CD14-positive monocyte (primary cell): ENCODE data around the gene KLHDC8A. TPM values are rescaled to one million over a fixed set of nuclear protein-coding genes. Genes with fewer than 3 reads are reported as not detected.

ENCODE experiments used
- DNase-seq, 3 donors: peaks; one replicate each; pipeline ENCODE4 v3.0.0-alpha.2; 2011 to 2022
- H2AFZ ChIP-seq: 2 replicates; pipeline ENCODE4 v1.6.0; 2012; ENCODE audit warnings: mild to moderate bottlenecking, low read depth, low read length, inconsistent platforms; ENCODE audit not compliant: insufficient read depth, poor library complexity, severe bottlenecking
- H3K27ac ChIP-seq, 2 donors: 1 replicate in 1 of 2; 2 replicates in 1 of 2; pipeline ENCODE4 v1.5.1; 2012 to 2013; ENCODE audit warnings: low read length in 2 of 2, control low read depth in 1 of 2, inconsistent platforms in 1 of 2, low read depth in 1 of 2, mild to moderate bottlenecking in 1 of 2
- H3K27me3 ChIP-seq, 2 donors: one replicate each; pipeline versions ENCODE4 v1.6.0 to v1.6.1; 2011 to 2013; ENCODE audit warnings: low read length in 2 of 2; ENCODE audit not compliant: control insufficient read depth in 2 of 2, insufficient read depth in 2 of 2
- H3K36me3 ChIP-seq, 2 donors: replicated peaks in 1 of 2; 1 replicate in 1 of 2; 2 replicates in 1 of 2; pipeline versions ENCODE4 v1.5.1 to v1.6.1; 2012 to 2013; ENCODE audit warnings: low read length in 2 of 2, control low read depth in 1 of 2, inconsistent platforms in 1 of 2, mild to moderate bottlenecking in 1 of 2; ENCODE audit not compliant: insufficient read depth in 2 of 2, control insufficient read depth in 1 of 2
- H3K4me1 ChIP-seq, 2 donors: 1 replicate in 1 of 2; 2 replicates in 1 of 2; pipeline versions ENCODE4 v1.5.1 to v1.6.1; 2012 to 2013; ENCODE audit warnings: low read length in 2 of 2, control low read depth in 1 of 2, inconsistent platforms in 1 of 2, mild to moderate bottlenecking in 1 of 2, moderate library complexity in 1 of 2; ENCODE audit not compliant: insufficient read depth in 2 of 2, control insufficient read depth in 1 of 2
- H3K4me2 ChIP-seq: replicated peaks from 2 replicates; pipeline ENCODE3; 2012; ENCODE audit warnings: low read length, moderate library complexity, mild to moderate bottlenecking; ENCODE audit not compliant: poor library complexity, severe bottlenecking; ENCODE audit errors: extremely low read depth
- H3K4me3 ChIP-seq, 3 experiments: fragments of 200-600 bp in 1 of 3; sonication (generic) in 1 of 3; replicated peaks in 1 of 3; 1 replicate in 2 of 3; 2 replicates in 1 of 3; pipeline ENCODE4 v1.5.1; 2011 to 2013; ENCODE audit warnings: low read length in 3 of 3, mild to moderate bottlenecking in 3 of 3, control low read depth in 2 of 3, low read depth in 2 of 3, inconsistent platforms in 1 of 3, moderate library complexity in 1 of 3
- H3K79me2 ChIP-seq: 2 replicates; pipeline ENCODE4 v1.6.0; 2012; ENCODE audit warnings: mild to moderate bottlenecking, control low read depth, inconsistent platforms, low read length, moderate library complexity; ENCODE audit not compliant: insufficient read depth
- H3K9ac ChIP-seq: 2 replicates; pipeline ENCODE4 v1.6.0; 2017; ENCODE audit warnings: low read length, mild to moderate bottlenecking; ENCODE audit not compliant: insufficient read depth, poor library complexity, severe bottlenecking
- H3K9me3 ChIP-seq, 2 donors: replicated peaks in 1 of 2; 1 replicate in 1 of 2; 2 replicates in 1 of 2; pipeline versions ENCODE4 v1.5.1 to v1.6.1; 2012 to 2013; ENCODE audit warnings: low read length in 2 of 2, control low read depth in 1 of 2; ENCODE audit not compliant: control insufficient read depth in 1 of 2, insufficient read depth in 1 of 2
- H4K20me1 ChIP-seq: 2 replicates; pipeline ENCODE4 v1.6.0; 2012; ENCODE audit warnings: mild to moderate bottlenecking, low read length, control low read depth, moderate library complexity; ENCODE audit not compliant: insufficient read depth
- H3K27ac Mint-ChIP-seq, 7 donors: one replicate each; pipeline ENCODE4 v1.8.0; 2020; ENCODE audit warnings: mild to moderate bottlenecking in 7 of 7, mixed read lengths in 7 of 7, moderate library complexity in 6 of 7, inconsistent platforms in 2 of 7
- H3K27me3 Mint-ChIP-seq, 3 donors: one replicate each; pipeline ENCODE4 v1.8.0; 2021 to 2022; ENCODE audit warnings: low read depth in 3 of 3, mild to moderate bottlenecking in 3 of 3, mixed read lengths in 3 of 3, moderate library complexity in 3 of 3, inconsistent platforms in 1 of 3
- H3K36me3 Mint-ChIP-seq, 2 donors: one replicate each; pipeline ENCODE4 v1.8.0; 2020; ENCODE audit warnings: mixed read lengths in 2 of 2, inconsistent platforms in 1 of 2, mild to moderate bottlenecking in 1 of 2
- H3K4me1 Mint-ChIP-seq: one replicate; pipeline ENCODE4 v1.8.0; 2020; ENCODE audit warnings: mild to moderate bottlenecking, mixed read lengths
- H3K4me3 Mint-ChIP-seq, 2 donors: one replicate each; pipeline ENCODE4 v1.8.0; 2020; ENCODE audit warnings: mild to moderate bottlenecking in 2 of 2, mixed read lengths in 2 of 2, moderate library complexity in 1 of 2
- H3K9me3 Mint-ChIP-seq, 7 donors: one replicate each; pipeline ENCODE4 v1.8.0; 2020 to 2022; ENCODE audit warnings: mixed read lengths in 7 of 7, mild to moderate bottlenecking in 6 of 7, moderate library complexity in 6 of 7, inconsistent platforms in 2 of 7
- CTCF ChIP-seq: fragments of 200-600 bp; IDR thresholded peaks from one replicate; pipeline ENCODE4 v1.8.0; 2022; ENCODE audit warnings: antibody characterized with exemption, mild to moderate bottlenecking
- whole genome bisulfite sequencing: methylation state at CpG from one replicate; pipeline ENCODE4 v1.1.5; 2013; ENCODE audit warnings: missing lambda C conversion rate; ENCODE audit not compliant: insufficient coverage; 5-methylcytosine and 5-hydroxymethylcytosine counted together
- intact Hi-C, 2 donors: fragments of 100-400 bp; cut with micrococcal nuclease; formaldehyde crosslinking; loops; one replicate each; pipeline versions ENCODE4 v1.15.0 to v1.15.1; 2023
- polyA plus RNA-seq, 3 donors: library from polyadenylated mRNA; depleted of rRNA in 1 of 3; unstranded in 2 of 3; stranded (reverse) in 1 of 3; fragments of 300-500 nt in 2 of 3; fragments of >200 nt in 1 of 3; fragmentation: Illumina TruSeq in 2 of 3; gene quantifications; 1 replicate in 2 of 3; 2 replicates in 1 of 3; pipeline ENCODE4 v1.2.3, GENCODE V29; 2012 to 2021

The KLHDC8A gene
- polyA plus RNA-seq, 3 donors, result not detected

- no peak for DNase-seq
- Histone ChIP-seq H3K27me3 (no peaks in the 10 kb centered on the region), H3K27ac (peak overlapping the region in 1 of 2 donors; percentile 27), H4K20me1 (peaks cover 81% of the 10 kb centered on the region), H2AFZ (no peak overlapping the region), H3K4me2 (no peak overlapping the region), H3K9ac (no peak overlapping the region), H3K79me2 (no peaks in the 10 kb centered on the region), H3K36me3 (peaks cover 80 to 81% of the 10 kb centered on the region in 2 donors), H3K4me3 (no peak overlapping the region), H3K9me3 (no peaks in the 10 kb centered on the region), H3K4me1 (peaks cover 10 to 21% of the 10 kb centered on the region in 2 donors)
- H3K4me3 Mint-ChIP-seq, result no peak overlapping the region
- H3K36me3 Mint-ChIP-seq, result peaks cover 71 to 83% of the 10 kb centered on the region in 2 donors
- no peak for TF ChIP-seq CTCF
- no peaks in the 10 kb centered on the region for H3K27me3 Mint-ChIP-seq
- H3K9me3 Mint-ChIP-seq, result no peaks in the 10 kb centered on the region
- H3K4me1 Mint-ChIP-seq, result peaks cover 21% of the 10 kb centered on the region
- 96% methylated on average over 17 of the region's 19 CpGs for WGBS
- intact Hi-C loops, result no loop called here
- H3K27ac Mint-ChIP-seq, result peak overlapping the region in 3 of 7 donors; percentile 20 to 48 (median 27)
Observed at GRCh38 chr1:205304046-205304694, 52.6 kb downstream of the KLHDC8A start.

- Histone ChIP-seq H3K36me3 (peaks cover 72 to 73% of the 10 kb centered on the region in 2 donors), H3K27me3 (no peaks in the 10 kb centered on the region), H3K4me1 (peaks cover 10 to 23% of the 10 kb centered on the region in 2 donors), H3K79me2 (no peaks in the 10 kb centered on the region), H4K20me1 (peaks cover 73% of the 10 kb centered on the region), H3K9ac (no peak overlapping the region), H3K4me2 (no peak overlapping the region), H3K9me3 (no peaks in the 10 kb centered on the region), H3K4me3 (no peak overlapping the region), H2AFZ (no peak overlapping the region), H3K27ac (no peak overlapping the region)
- 96% methylated on average over 19 of the region's 20 CpGs for WGBS
- no peak overlapping the region for H3K27ac Mint-ChIP-seq
- no peaks in the 10 kb centered on the region for H3K9me3 Mint-ChIP-seq
- H3K27me3 Mint-ChIP-seq, result peaks cover 0 to 2% (median 0%) of the 10 kb centered on the region in 3 donors
- DNase-seq, result no peak
- TF ChIP-seq CTCF, result no peak
- H3K36me3 Mint-ChIP-seq, result peaks cover 63 to 75% of the 10 kb centered on the region in 2 donors
- intact Hi-C loops, result no loop called here
- H3K4me1 Mint-ChIP-seq, result peaks cover 21% of the 10 kb centered on the region
- no peak overlapping the region for H3K4me3 Mint-ChIP-seq
Observed at GRCh38 chr1:205303247-205303888, 53.4 kb downstream of the KLHDC8A start.
